ENCODE measurements around the gene GNG12. TPM values are rescaled to one million over a fixed set of nuclear protein-coding genes. Genes with fewer than 3 reads are reported as not detected.

Gene GNG12
- total RNA-seq, 1 donor: 455 TPM

DNA sequence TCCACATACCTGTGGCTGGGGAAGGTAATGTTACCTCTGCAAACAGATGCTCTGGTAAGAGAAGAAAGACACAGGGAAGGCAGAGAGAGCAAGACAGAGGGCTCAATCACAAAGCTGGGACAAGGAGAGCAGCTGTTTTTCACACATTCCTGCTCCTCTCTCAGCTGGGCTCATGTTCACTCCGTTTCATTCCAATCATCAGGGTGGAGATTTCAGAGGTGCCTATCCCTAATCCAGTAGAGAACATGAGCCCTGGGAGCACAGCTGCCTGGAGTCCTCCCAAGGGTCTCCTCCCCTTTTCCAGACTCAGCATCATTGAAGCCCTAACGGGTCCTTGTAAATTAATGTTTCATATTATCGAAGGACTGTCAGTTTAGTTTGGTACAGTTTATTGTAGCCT is 128.9 kb downstream of the GNG12 start:
- H3K4me3 ChIP-seq (ENCODE audit: low read depth, low read length): no peak overlapping the region
- no peak for DNase-seq (ENCODE audit: low read depth)
- TF ChIP-seq, protein P1, sequence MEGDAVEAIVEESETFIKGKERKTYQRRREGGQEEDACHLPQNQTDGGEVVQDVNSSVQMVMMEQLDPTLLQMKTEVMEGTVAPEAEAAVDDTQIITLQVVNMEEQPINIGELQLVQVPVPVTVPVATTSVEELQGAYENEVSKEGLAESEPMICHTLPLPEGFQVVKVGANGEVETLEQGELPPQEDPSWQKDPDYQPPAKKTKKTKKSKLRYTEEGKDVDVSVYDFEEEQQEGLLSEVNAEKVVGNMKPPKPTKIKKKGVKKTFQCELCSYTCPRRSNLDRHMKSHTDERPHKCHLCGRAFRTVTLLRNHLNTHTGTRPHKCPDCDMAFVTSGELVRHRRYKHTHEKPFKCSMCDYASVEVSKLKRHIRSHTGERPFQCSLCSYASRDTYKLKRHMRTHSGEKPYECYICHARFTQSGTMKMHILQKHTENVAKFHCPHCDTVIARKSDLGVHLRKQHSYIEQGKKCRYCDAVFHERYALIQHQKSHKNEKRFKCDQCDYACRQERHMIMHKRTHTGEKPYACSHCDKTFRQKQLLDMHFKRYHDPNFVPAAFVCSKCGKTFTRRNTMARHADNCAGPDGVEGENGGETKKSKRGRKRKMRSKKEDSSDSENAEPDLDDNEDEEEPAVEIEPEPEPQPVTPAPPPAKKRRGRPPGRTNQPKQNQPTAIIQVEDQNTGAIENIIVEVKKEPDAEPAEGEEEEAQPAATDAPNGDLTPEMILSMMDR (IDR thresholded peaks at IDR 0.05; ENCODE audit: insufficient read depth, low read length): no peak

DNA sequence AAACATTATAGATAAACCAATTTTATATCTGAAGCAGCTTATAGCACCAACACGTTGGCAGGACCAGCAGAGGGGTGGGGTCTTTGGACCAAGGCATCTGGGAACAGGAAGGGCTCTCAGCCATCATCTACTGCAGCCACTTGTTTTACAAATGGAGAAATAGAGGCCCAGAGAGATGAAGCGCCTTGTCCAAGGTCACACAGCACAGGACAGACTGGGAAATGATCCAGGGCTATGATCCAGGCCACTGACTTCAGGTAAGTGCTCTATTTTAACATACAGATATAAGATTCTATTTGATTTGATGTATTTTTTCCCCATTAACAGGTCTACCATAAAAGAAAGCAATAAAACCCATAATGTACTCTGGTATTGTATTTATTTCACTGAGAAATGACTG is 131.4 kb downstream of the GNG12 start:
- no peak overlapping the region for H3K4me3 ChIP-seq (ENCODE audit: low read depth, low read length)
- DNase-seq (ENCODE audit: low read depth): no peak
- TF ChIP-seq, protein P1 (IDR thresholded peaks at IDR 0.05; ENCODE audit: insufficient read depth, low read length): no peak

DNA sequence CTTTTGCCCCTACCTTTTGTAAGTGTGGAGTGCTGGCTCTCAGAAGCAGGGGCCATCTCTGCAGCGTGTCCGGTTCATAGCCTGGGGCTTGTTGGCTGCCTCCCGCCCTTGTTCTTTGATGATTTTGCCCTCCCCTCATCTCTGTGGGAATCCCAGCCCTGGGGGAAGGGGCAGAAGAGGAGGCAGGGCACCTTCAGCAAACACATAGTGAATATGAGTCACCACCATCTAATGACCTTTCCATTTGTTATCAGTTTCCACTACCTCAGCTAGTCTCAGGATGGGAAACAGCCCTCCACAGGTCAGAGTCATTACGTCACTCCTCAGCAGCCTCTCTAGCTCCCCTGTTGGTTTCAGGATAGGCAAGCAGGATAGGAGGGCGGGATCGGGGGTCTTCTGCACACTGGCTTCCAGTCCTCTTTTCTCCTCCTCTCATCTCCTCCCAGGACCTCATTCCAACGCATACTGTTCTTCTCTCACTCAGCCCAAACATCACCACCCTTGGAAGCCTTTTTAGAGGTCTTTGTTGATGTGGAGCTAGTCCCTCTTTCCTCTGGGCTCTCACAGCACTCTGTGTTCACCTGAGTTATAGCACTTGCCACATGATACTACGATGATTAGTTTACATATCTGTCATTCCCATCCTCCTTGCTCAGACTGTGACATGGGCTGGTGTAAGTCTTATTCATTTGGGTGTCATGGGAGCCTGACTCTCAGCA is 132.4 kb downstream of the GNG12 start:
- peak; percentile 35 for DNase-seq (ENCODE audit: low read depth)
- H3K4me3 ChIP-seq (ENCODE audit: low read depth, low read length): no peak overlapping the region
- TF ChIP-seq, protein P1 (IDR thresholded peaks at IDR 0.05; ENCODE audit: insufficient read depth, low read length): peak; percentile 39

DNA sequence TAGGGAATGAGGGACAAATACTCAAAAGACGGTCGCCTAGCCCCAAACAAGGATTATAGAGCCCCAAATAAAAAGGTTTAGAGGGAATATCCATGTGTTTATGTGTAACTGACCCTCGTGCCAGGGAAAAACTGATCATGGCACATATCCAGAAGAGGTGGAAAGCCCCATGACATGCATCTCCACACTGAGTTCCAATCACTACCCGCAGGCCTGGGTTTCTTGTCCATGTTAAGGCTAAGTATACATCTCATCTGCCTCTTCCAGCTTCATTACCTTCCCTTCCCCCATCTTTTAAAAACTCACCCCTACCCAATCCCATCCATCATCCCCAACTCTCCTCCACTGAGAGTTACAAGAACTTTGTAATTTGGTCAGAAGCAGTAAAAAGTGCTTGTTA is 133.0 kb downstream of the GNG12 start:
- no peak for DNase-seq (ENCODE audit: low read depth)
- TF ChIP-seq, protein P1 (IDR thresholded peaks at IDR 0.05; ENCODE audit: insufficient read depth, low read length): no peak
- no peak overlapping the region for H3K4me3 ChIP-seq (ENCODE audit: low read depth, low read length)

DNA sequence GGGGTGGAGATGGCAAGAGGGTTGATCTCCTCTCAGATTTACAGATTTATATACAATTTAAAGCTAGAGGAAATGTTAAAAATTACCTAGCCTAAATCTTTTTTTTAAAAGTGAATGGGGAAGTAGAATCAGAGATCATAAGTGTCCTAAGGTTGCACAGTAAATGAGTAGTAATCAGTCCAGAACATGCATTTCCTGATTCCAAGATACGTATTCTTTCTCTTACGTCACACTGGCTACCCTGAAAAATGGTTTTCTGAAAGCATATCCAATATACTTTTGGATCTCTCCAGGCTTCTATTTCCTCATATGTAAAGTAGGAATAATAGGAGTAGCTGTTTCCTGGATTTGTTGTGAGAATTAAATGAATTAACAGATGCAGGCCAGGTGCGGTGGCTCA is 136.6 kb downstream of the GNG12 start:
- no peak for DNase-seq (ENCODE audit: low read depth)
- TF ChIP-seq, protein P1 (IDR thresholded peaks at IDR 0.05; ENCODE audit: insufficient read depth, low read length): no peak
- H3K4me3 ChIP-seq (ENCODE audit: low read depth, low read length): no peak overlapping the region

DNA sequence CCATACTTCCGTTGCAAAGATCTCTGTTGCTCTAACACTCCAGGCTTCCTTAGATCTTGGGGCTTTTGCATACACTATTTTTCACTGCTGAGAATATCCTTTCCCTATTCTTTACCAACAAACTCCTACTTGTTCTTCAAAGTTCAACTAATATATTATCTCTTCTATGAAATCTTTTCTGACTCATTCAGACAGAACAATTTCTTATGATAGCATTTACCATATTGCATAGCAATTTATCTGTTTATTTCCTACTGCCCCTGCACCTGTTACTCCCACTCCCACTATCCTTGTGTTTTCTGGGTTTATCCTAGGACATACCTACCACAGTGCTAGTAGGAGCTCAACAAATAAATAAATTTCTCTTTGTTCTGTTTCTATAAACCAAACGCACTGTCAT is 137.3 kb downstream of the GNG12 start:
- TF ChIP-seq, protein P1 (IDR thresholded peaks at IDR 0.05; ENCODE audit: insufficient read depth, low read length): no peak
- no peak overlapping the region for H3K4me3 ChIP-seq (ENCODE audit: low read depth, low read length)
- no peak for DNase-seq (ENCODE audit: low read depth)

DNA sequence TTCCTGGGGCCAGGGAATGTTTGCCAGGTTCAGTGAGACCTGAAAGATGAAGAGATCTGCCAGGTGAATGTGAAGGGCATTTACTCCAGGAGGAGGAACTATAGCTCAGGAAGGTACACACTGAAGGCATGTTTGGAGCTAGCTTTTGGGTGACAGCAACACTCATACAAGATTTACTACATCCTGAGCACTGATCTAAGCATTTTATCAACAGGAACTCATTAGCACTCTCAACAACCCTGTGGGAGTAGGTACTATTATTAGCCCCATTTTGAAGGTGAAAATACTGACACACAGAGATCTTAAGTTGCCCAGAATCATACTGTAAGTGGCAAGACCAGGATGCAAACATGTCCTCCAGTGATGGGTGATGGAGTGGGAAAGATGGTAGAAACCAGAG is 141.6 kb downstream of the GNG12 start:
- H3K4me3 ChIP-seq (ENCODE audit: low read depth, low read length): no peak overlapping the region
- TF ChIP-seq, protein P1 (IDR thresholded peaks at IDR 0.05; ENCODE audit: insufficient read depth, low read length): no peak
- no peak for DNase-seq (ENCODE audit: low read depth)

Measured in fibroblast of the aortic adventitia (primary cell).